NOMO-1 treated with DMSO at 0.1 percent for 48 hours (cell line): ENCODE measurements around the gene ABCC1.
"Not testable (repeated sequence)": the region's sequence is repeated elsewhere in the genome, so short reads cannot be mapped to it uniquely, and the experiment has no call there.

Experiments
- DNase-seq: peaks from one replicate; lab custom pipeline; 2025; ENCODE audit not compliant: unreplicated experiment; lab: John Stamatoyannopoulos, UW

Gene ABCC1

GRCh38 chr16:16172991-16173390, 223.6 kb downstream of the ABCC1 start:
- no peak for DNase-seq

GRCh38 chr16:16175296-16175695, 225.9 kb downstream of the ABCC1 start:
- no peak for DNase-seq

DNA sequence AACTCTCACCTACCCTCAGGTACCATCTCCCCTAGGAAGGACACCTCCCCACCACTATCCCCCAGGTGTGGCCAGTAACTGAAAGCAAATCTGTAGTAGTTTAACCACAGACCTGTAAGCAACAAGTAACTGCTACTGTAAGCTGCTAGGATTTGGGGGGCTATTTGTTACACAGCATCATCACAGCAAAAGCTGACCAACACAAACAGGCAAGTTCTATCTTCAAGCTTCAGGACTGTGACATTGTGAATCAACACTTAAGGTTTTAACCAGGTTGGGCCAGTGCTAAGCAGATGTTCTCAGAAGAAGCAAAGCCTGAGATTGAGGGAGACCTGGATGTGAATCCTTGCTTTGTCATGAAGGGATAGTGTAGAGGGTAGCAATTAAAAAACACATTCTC, 226.9 kb downstream of the ABCC1 start:
- no peak for DNase-seq

GRCh38 chr16:16178455-16179162, 229.2 kb downstream of the ABCC1 start:
- DNase-seq = no peak

DNA sequence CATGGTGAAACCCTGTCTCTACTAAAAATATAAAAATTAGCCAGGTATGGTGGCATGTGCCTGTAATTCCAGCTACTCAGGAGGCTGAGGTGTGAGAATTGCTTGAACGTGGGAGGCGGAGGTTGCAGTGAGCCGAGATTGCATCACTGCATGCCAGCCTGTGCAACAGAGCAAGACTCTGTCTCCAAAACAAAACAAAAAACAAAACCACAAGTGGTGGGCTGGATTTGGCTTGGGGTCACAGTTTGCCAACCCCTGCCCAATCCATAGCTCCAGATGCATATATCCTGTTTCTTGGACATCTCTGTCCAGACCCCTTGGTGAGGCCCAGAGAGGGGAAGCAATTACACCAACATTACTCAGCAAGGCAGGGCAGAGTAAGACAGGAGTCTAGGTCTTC, 232.3 kb downstream of the ABCC1 start:
- DNase-seq = not testable (repeated sequence)

- no peak for DNase-seq
These were observed 233.5 kb downstream of the ABCC1 start for GRCh38 chr16:16182918-16183317.

- no peak for DNase-seq
These were observed 234.1 kb downstream of the ABCC1 start for GRCh38 chr16:16183562-16183961.

DNA sequence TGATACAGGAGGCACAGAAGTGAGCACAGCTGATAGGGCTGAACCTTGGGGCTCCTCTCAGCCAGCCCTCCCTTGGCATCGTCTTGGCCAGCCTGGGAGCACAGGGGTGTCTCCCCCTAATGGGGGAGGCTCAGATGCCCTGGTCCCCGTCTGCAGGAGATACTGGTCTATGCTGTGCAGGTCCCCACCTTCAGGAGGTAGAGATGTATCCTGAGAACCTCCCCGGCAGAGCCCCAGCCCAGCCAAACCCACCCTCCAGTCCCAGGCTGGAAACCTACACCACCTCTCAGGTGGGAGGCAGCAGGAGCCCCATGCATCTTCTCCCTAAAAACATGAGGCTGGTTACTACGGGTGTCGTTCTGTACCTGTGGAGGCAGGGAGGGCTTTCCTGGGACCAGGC, 235.2 kb downstream of the ABCC1 start:
- DNase-seq = no peak

- DNase-seq = no peak
These were observed 235.7 kb downstream of the ABCC1 start for GRCh38 chr16:16185095-16185494.

- DNase-seq = no peak
These were observed 237.4 kb downstream of the ABCC1 start for GRCh38 chr16:16186820-16187219.

DNA sequence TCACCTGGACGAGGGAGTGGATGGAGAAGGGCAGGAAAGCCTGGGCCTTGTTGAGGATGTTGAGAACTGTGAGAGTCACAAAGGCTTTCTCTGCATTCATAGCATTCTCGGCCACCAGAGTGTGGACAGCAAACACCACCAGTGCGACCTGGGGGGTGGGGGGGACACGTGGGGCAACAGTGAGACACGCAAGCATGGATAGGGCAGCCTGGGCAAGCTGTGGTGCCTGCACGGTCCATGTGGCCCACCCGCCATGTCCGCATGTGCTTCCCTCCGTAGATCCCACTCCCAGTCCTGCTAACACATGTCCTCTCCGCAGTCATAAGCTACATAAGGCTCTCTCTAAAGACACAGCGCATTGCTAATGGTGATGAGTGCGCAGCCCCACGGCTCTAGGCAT, 239.4 kb downstream of the ABCC1 start:
- DNase-seq = no peak

DNA sequence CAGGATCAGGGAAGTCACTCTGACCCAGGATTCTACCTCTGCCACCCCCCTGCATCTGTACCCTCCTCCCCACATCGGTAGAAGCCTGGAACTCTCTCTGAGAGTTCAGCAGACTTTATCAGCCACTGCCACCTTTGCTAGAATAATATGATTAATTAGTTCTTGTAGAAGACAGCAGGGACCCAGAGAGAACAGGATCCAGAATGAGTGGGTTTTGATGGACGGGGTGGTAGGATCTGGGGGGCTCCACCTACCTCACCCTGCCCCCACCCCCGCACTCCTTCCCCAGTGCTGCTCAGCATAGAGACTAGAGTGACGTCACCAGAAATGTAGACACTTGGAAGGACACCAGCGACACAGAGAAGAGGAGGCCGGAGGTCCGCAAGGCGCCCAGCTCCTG, 240.4 kb downstream of the ABCC1 start:
- DNase-seq = no peak

GRCh38 chr16:16190546-16190945, 241.1 kb downstream of the ABCC1 start:
- DNase-seq = no peak

GRCh38 chr16:16190966-16191365, 241.6 kb downstream of the ABCC1 start:
- DNase-seq = not testable (repeated sequence)

GRCh38 chr16:16191493-16192167, 242.2 kb downstream of the ABCC1 start:
- DNase-seq = no peak
